ENCODE data around the gene SLX4IP.

GRCh38 chr20:10609276-10609675, 174.2 kb downstream of the SLX4IP start:
- TF ChIP-seq CTCF (IDR thresholded peaks at IDR 0.05; ENCODE audit: low read depth, low read length) (no peak), EZH2phosphoT487 (IDR thresholded peaks at IDR 0.05; ENCODE audit: low read depth) (no peak)
